A549 (cell line): ENCODE measurements around the gene UNC93A. TPM values are rescaled to one million over a fixed set of nuclear protein-coding genes. Genes with fewer than 3 reads are reported as not detected.
"Not testable (repeated sequence)": the region's sequence is repeated elsewhere in the genome, so short reads cannot be mapped to it uniquely, and the experiment has no call there.

Experiments
- ATAC-seq, 2 experiments: fragments of 200-7000 bp in 1 of 2; fragments of >200 bp in 1 of 2; cut with Nextera tagmentation in 1 of 2; cut with Tn5 transposase in 1 of 2; 3 replicates each; pipeline versions ENCODE4 v1.8.0 to v1.9.1; 2018 to 2020; ENCODE audit warnings: mild to moderate bottlenecking in 1 of 2, moderate library complexity in 1 of 2
- CTCF ChIA-PET: fragments of 300-600 bp; sonication (Branson Sonifier 250); formaldehyde crosslinking; extraction: SDS; loops from one replicate; lab custom pipeline; 2021; ENCODE audit warnings: antibody characterized with exemption, inconsistent platforms; lab: Yijun Ruan, JAX
- POLR2A ChIA-PET: fragments of 350-600 bp; formaldehyde crosslinking; extraction: SDS; loops from one replicate; lab custom pipeline; 2021; ENCODE audit warnings: antibody characterized with exemption, inconsistent platforms; lab: Yijun Ruan, JAX
- DNase-seq, 2 experiments: peaks; one replicate each; pipeline versions ENCODE4 v3.0.0 to v3.0.0-alpha.2; 2011 to 2016; ENCODE audit warnings: low read depth in 1 of 2, low spot score in 1 of 2
- FAIRE-seq: peaks from 2 replicates; lab custom pipeline; 2011; peaks lifted over from hg19 to GRCh38; lab: Jason Lieb, UNC
- H3K27ac ChIP-seq, 2 experiments: fragments of >200 bp; sonication (Bioruptor Twin); formaldehyde crosslinking; 3 replicates each; pipeline ENCODE4 v1.5.1; 2016 to 2017
- H3K4me1 ChIP-seq: fragments of >200 bp; sonication (Bioruptor Twin); formaldehyde crosslinking; 3 replicates; pipeline ENCODE4 v1.6.1; 2016
- H3K4me2 ChIP-seq: fragments of >200 bp; sonication (Bioruptor Twin); formaldehyde crosslinking; 3 replicates; pipeline ENCODE4 v1.6.1; 2016
- H3K4me3 ChIP-seq: fragments of >200 bp; sonication (Bioruptor Twin); formaldehyde crosslinking; 3 replicates; pipeline ENCODE4 v1.5.1; 2016
- H3K9me3 ChIP-seq: fragments of >200 bp; sonication (Bioruptor Twin); formaldehyde crosslinking; 3 replicates; pipeline ENCODE4 v1.6.1; 2016
- CBX8 ChIP-seq: fragments of 200-600 bp; sonication (generic); IDR thresholded peaks from 2 replicates; pipeline ENCODE4 v1.6.1; 2016
- CEBPB ChIP-seq, 2 experiments: fragments of >200 bp in 1 of 2; sonication (Bioruptor Twin) in 1 of 2; formaldehyde crosslinking in 1 of 2; IDR thresholded peaks; 2 replicates each; pipeline ENCODE4 v1.6.1; 2012 to 2016
- EHF ChIP-seq: fragments of 250-450 bp; sonication (Bioruptor Pico); IDR thresholded peaks from 2 replicates; pipeline ENCODE4 v1.5.0; 2020; ENCODE audit warnings: mild to moderate bottlenecking
- FOSL2 ChIP-seq, 2 experiments: fragments of 450-650 bp in 1 of 2; fragments of >200 bp in 1 of 2; sonication (Bioruptor Twin) in 1 of 2; formaldehyde crosslinking; IDR thresholded peaks; 2 replicates each; pipeline versions ENCODE4 v1.5.0 to v1.6.1; 2016 to 2020; ENCODE audit warnings: mild to moderate bottlenecking in 1 of 2, moderate library complexity in 1 of 2
- HEYL ChIP-seq: fragments of 250-450 bp; sonication (Bioruptor Pico); IDR thresholded peaks from 2 replicates; pipeline ENCODE4 v1.8.0; 2021; ENCODE audit warnings: mild to moderate bottlenecking, moderate library complexity
- HOXB5 ChIP-seq: fragments of 250-450 bp; sonication (Bioruptor Pico); IDR thresholded peaks from 2 replicates; pipeline ENCODE4 v1.5.0; 2020; ENCODE audit warnings: mild to moderate bottlenecking, moderate library complexity
- JUN ChIP-seq, 2 experiments: fragments of >200 bp; sonication (Bioruptor Twin); formaldehyde crosslinking; IDR thresholded peaks; 2 replicates in 1 of 2; 3 replicates in 1 of 2; pipeline ENCODE4 v1.6.1; 2016 to 2017
- MAFK ChIP-seq: fragments of 450-650 bp; IDR thresholded peaks from 2 replicates; pipeline ENCODE4 v1.6.1; 2014; ENCODE audit not compliant: partially characterized antibody
- RARB ChIP-seq: fragments of 250-450 bp; sonication (Bioruptor Pico); IDR thresholded peaks from 2 replicates; pipeline ENCODE4 v1.8.0; 2021; ENCODE audit warnings: mild to moderate bottlenecking, moderate library complexity
- SMC3 ChIP-seq: fragments of >200 bp; sonication (Bioruptor Twin); formaldehyde crosslinking; IDR thresholded peaks from 3 replicates; pipeline ENCODE4 v1.6.1; 2018; ENCODE audit warnings: inconsistent platforms
- WGBS: methylation state at CpG from one replicate; pipeline ENCODE4 v1.1.6; 2017; ENCODE audit errors: missing lambda C conversion rate; 5-methylcytosine and 5-hydroxymethylcytosine counted together
- polyA plus RNA-seq, 4 experiments: library from polyadenylated mRNA; depleted of rRNA in 3 of 4; stranded (reverse); fragments of >200 nt; fragmentation: RNase III in 1 of 4; extraction: RNeasy Plus Mini Kit Qiagen cat#74134 plus additional on column Dnase treatment in 1 of 4; gene quantifications; 2 replicates in 3 of 4; 3 replicates in 1 of 4; pipeline ENCODE4 v1.2.3, GENCODE V29; 2011 to 2017
- TF ChIP-seq, protein P1 (sequence below): fragments of 250-450 bp; sonication (Bioruptor Pico); IDR thresholded peaks from 2 replicates; pipeline ENCODE4 v1.5.0; 2021; ENCODE audit warnings: mild to moderate bottlenecking, moderate library complexity, borderline replicate concordance
- TF ChIP-seq, protein P2 (sequence below): fragments of 450-650 bp; IDR thresholded peaks from 2 replicates; pipeline ENCODE4 v1.6.1; 2014; ENCODE audit warnings: antibody characterized with exemption

The UNC93A gene
- polyA plus RNA-seq, 2 of the 4 experiments (the other 2 are of a cell fraction), result not detected

DNA sequence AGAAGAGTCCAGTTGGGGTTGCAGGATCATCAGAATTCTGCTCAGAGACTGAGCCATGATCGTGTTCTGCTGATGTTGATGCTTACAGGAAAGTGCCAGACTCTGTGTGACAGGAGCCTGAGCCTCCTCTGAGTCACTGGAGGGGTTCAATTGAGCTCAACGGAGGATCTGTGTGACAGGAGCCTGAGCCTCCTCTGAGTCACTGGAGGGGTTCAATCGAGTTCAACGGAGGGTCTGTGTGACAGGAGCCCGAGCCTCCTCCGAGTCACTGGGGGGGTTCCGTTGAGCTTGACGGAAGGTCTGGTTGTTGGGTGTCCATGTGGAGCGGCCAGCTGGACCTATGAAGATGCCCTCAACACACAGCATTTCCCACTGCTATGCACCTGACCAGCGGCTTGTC lies 27.2 kb downstream of the UNC93A start:
- not testable (repeated sequence) for FAIRE-seq

DNA sequence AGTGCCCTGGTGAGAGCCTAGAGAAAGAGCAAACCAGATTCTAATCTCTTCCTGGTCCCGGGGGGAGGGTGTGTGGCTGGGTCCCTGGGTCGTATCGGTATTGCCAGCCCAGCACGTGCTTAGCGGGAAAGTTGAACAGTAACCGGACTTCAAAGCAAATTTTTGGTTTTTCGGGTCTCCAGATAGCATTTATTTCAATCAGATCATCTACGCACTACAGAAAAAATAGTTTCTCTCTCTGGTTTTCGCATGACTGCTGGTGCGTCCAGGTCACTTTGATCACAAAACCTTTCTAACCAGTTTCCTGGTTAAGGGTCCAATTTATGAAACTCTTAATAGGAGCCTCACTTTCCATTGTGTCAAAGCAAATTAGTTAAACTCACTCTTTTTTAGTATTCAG lies 27.7 kb downstream of the UNC93A start:
- DNase-seq, POLR2A ChIA-PET, H3K4me2 ChIP-seq, H3K4me3 ChIP-seq, ATAC-seq, H3K9me3 ChIP-seq, H3K27ac ChIP-seq, FAIRE-seq, CTCF ChIA-PET: not testable (repeated sequence)
- H3K4me1 ChIP-seq, result peaks cover 12% of the 10 kb centered on the region; the same call in 2 of the 3 replicates
- 94% methylated on average over 10 of the region's 10 CpGs for WGBS

More for the DNA sequence above, 27.2 kb downstream of the UNC93A start:
- ATAC-seq, POLR2A ChIA-PET, H3K27ac ChIP-seq, DNase-seq, H3K4me2 ChIP-seq, H3K9me3 ChIP-seq, H3K4me3 ChIP-seq: not testable (repeated sequence)
- WGBS, result 77% methylated on average over 8 of the region's 10 CpGs
- CTCF ChIA-PET, result interaction anchor here (1.6 kb wide), 1 partner anchor 33 kb away, joined by 5 read pairs; no protein-coding TSS in a partner anchor
- H3K4me1 ChIP-seq, result peaks cover 12% of the 10 kb centered on the region; the same call in 2 of the 3 replicates

DNA sequence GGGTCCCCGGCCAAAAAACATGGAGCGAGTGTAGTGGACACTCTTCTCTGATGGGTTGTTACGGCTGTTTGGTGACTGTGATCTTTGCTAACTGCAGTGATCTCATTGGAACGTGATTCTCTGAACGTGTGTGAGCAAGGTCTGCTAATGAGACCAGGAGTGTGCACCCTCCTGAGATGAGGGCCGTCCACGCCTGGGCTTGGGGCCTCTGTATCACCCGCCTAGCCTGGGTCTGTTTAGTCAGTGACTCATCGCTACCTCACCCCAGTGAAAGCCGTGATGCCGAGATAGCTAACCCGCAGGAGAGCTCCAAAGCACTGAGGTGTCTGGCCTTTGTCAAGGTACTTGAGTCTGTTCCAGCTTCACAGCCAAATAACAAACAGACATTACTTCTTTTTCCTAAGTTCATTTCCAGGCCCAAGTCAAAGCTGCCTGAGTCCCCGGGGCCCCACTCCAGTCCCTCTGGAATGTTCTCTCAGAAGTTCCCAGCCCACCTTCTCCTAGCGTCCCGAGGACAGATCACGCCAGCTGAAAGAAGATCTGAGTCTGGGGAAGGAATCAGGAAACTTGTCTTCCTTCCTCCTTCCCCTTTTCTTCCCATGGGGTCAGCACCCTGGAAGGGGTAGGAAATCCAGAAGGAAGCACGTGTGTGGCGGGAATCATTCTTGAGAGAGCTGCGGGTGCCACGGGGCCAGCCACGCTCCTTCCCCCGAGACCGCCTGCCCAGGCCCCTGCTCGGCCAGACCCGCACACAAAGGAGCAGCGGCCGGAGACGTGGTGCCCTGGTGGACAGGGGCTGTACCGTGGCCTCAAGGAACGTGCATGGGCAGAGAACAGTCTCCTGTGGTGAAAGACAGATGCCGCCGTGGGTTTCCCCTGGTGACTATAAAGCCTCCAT lies 29.0 kb downstream of the UNC93A start:
- FAIRE-seq (peak; percentile 79), ATAC-seq (peak; percentile 93 to 96), DNase-seq (peak in 1 of 2 experiments; percentile 34)
- H3K27ac ChIP-seq, result peak overlapping the region; percentile 76 to 86
- H3K4me3 ChIP-seq, CTCF ChIA-PET, POLR2A ChIA-PET, H3K9me3 ChIP-seq: not testable (repeated sequence)
- peak overlapping the region; percentile 61 for H3K4me2 ChIP-seq
- 0% methylated on average over 3 of the region's 32 CpGs for WGBS
- H3K4me1 ChIP-seq, result peaks cover 12% of the 10 kb centered on the region; the same call in 2 of the 3 replicates

DNA sequence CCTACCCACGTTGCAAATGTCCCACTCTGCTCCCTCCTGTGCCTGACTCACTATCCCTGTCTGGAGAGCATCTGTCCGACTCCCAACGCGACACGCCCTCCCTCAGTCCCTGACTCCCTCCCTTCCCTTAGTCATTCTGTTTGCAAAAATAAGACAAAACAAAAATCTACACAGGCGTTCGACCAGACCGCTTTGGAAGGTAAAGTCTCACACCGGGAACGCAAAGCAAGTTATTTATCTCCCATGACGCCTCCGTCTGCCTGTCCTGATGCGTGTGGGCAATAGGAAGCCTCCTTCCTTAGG lies 29.6 kb downstream of the UNC93A start:
- peak in 1 of 2 experiments; percentile 18 for DNase-seq
- H3K4me3 ChIP-seq, CTCF ChIA-PET, FAIRE-seq, POLR2A ChIA-PET, H3K9me3 ChIP-seq: not testable (repeated sequence)
- Histone ChIP-seq H3K27ac (peak overlapping the region; percentile 76 to 86), H3K4me2 (peak overlapping the region; percentile 61), H3K4me1 (peaks cover 12% of the 10 kb centered on the region; the same call in 2 of the 3 replicates)
- peak; percentile 76 to 79 for ATAC-seq
- 7% methylated on average over 6 of the region's 13 CpGs for WGBS

DNA sequence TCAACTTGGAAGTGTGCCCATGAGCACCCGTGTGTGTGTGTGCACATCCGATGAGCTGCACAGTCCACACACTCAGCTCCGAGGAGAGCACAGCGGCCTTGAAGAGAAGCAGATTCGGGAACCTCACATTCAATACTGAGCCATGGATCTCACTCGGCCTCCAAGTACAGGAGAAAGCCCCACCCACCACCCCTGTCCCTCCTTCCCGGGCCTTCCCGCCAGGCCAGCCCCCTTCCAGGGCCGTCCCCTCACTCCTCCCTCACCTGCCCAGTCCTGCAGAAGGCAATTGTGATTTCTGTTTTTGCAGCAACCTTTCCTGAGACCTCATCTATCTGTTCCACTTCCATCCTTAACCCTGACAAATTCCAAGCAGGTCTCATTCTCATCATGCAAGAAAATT lies 30.1 kb downstream of the UNC93A start:
- FAIRE-seq, CTCF ChIA-PET, H3K4me3 ChIP-seq, H3K9me3 ChIP-seq, H3K27ac ChIP-seq, H3K4me2 ChIP-seq, DNase-seq, POLR2A ChIA-PET: not testable (repeated sequence)
- ATAC-seq, result peak in 1 of 2 experiments; percentile 42; a peak in 3 of 6 replicates
- WGBS, result 65% methylated on average over 2 of the region's 9 CpGs
- peaks cover 12% of the 10 kb centered on the region; the same call in 2 of the 3 replicates for H3K4me1 ChIP-seq

DNA sequence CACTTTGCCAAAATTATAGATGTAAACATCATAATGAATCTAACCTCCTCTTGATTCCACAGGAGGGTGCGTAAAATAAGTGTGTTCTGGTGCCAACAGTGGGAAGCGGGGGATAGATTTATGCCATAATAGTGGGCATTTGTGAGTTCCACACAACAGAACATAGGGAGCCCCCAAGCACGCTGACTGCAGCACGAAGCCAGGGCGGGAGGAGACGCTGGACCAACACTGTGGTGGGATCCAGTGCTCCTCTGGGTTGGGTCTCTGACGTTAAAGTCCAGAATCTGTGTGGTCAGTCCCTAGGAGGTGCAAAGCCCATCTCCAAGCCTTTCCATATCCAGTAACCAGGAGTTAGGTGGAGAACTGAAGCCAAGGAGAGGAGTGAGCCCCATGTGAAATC lies 32.0 kb downstream of the UNC93A start:
- CTCF ChIA-PET, result no interaction called here
- Histone ChIP-seq H3K4me3 (no peak overlapping the region), H3K27ac (no peak overlapping the region), H3K9me3 (no peaks in the 10 kb centered on the region), H3K4me2 (no peak overlapping the region), H3K4me1 (peaks cover 12% of the 10 kb centered on the region; the same call in 2 of the 3 replicates)
- no peak for TF ChIP-seq CBX8
- no peak for TF ChIP-seq HEYL (CRISPR knock-in tag)
- TF ChIP-seq EHF (CRISPR knock-in tag), result no peak
- TF ChIP-seq, protein P1, sequence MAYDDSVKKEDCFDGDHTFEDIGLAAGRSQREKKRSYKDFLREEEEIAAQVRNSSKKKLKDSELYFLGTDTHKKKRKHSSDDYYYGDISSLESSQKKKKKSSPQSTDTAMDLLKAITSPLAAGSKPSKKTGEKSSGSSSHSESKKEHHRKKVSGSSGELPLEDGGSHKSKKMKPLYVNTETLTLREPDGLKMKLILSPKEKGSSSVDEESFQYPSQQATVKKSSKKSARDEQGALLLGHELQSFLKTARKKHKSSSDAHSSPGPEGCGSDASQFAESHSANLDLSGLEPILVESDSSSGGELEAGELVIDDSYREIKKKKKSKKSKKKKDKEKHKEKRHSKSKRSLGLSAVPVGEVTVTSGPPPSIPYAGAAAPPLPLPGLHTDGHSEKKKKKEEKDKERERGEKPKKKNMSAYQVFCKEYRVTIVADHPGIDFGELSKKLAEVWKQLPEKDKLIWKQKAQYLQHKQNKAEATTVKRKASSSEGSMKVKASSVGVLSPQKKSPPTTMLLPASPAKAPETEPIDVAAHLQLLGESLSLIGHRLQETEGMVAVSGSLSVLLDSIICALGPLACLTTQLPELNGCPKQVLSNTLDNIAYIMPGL, result no peak
- TF ChIP-seq RARB (CRISPR knock-in tag), result no peak
- TF ChIP-seq CEBPB (IDR thresholded peaks at IDR 0.05), result no peak
- TF ChIP-seq HOXB5 (CRISPR knock-in tag), result no peak
- no peak for TF ChIP-seq FOSL2 (IDR thresholded peaks at IDR 0.05)
- TF ChIP-seq FOSL2 (CRISPR knock-in tag; IDR thresholded peaks at IDR 0.05), result no peak
- no peak for TF ChIP-seq SMC3
- TF ChIP-seq, protein P2, sequence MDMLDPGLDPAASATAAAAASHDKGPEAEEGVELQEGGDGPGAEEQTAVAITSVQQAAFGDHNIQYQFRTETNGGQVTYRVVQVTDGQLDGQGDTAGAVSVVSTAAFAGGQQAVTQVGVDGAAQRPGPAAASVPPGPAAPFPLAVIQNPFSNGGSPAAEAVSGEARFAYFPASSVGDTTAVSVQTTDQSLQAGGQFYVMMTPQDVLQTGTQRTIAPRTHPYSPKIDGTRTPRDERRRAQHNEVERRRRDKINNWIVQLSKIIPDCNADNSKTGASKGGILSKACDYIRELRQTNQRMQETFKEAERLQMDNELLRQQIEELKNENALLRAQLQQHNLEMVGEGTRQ, result no peak
- TF ChIP-seq JUN (IDR thresholded peaks at IDR 0.05), result no peak
- no peak for TF ChIP-seq MAFK
- 89% methylated on average over 6 of the region's 7 CpGs for WGBS
- DNase-seq (no peak), FAIRE-seq (no peak), ATAC-seq (no peak)
- POLR2A ChIA-PET, result no interaction called here
